SH-SY5Y (cell line): ENCODE measurements around the gene DNALI1.

ENCODE experiments used
- GATA2 ChIP-seq: IDR thresholded peaks from 2 replicates; pipeline ENCODE4 v1.6.1; 2011; ENCODE audit warnings: mild to moderate bottlenecking, low read depth, low read length
- GATA3 ChIP-seq: IDR thresholded peaks from 2 replicates; pipeline ENCODE4 v1.6.1; 2011; ENCODE audit warnings: low read depth, mild to moderate bottlenecking, low read length, moderate library complexity

DNA sequence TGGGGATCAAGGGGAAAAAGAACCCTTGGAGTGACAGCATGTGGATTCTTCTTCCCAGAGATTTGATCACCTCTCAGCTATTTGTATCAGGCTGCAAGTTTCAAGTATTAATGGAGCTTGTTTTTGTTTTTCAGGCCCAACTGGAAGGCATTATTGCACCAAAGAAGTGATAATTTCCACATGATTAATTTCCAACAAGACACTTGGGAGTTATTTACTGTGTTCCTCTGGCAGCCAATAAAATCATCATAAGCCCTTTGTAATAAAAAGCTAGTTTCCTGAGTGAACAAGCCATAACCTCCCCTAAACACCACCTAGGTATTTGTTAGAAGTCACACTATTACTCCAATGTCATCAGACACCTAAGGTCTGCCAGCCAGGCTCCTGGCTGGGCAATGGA lies 8.2 kb downstream of the DNALI1 start:
- TF ChIP-seq GATA2 = no peak
- TF ChIP-seq GATA3 = no peak
